BE2C (cell line): Measurements from ENCODE around the gene TPCN1.

ENCODE experiments used
- DNase-seq: peaks from one replicate; pipeline ENCODE4 v3.0.0-alpha.2; 2020
- H3K27me3 ChIP-seq: fragments of 250-450 bp; sonication (Bioruptor Pico); 2 replicates; pipeline ENCODE4 v1.5.1; 2020; ENCODE audit warnings: mild to moderate bottlenecking
- H3K36me3 ChIP-seq: fragments of 250-450 bp; sonication (Bioruptor Pico); 2 replicates; pipeline ENCODE4 v1.5.1; 2020; ENCODE audit warnings: mild to moderate bottlenecking
- H3K4me1 ChIP-seq: fragments of 250-450 bp; sonication (Bioruptor Pico); 2 replicates; pipeline ENCODE4 v1.5.1; 2020
- H3K4me3 ChIP-seq: 2 replicates; pipeline ENCODE4 v1.5.1; 2011; ENCODE audit warnings: low read depth, low read length
- H3K9me3 ChIP-seq: fragments of 250-450 bp; sonication (Bioruptor Pico); 2 replicates; pipeline ENCODE4 v1.5.1; 2020
- CTCF ChIP-seq: IDR thresholded peaks from 2 replicates; pipeline ENCODE4 v1.5.1; 2012; ENCODE audit warnings: mild to moderate bottlenecking, low read depth, low read length

The TPCN1 gene

GRCh38 chr12:113298472-113298817, 77.2 kb downstream of the TPCN1 start:
- Histone ChIP-seq H3K9me3 (no peaks in the 10 kb centered on the region), H3K27me3 (no peaks in the 10 kb centered on the region), H3K36me3 (peaks cover 6% of the 10 kb centered on the region), H3K4me3 (no peak overlapping the region), H3K4me1 (no peaks in the 10 kb centered on the region)
- TF ChIP-seq CTCF, result no peak
- DNase-seq, result no peak

- Histone ChIP-seq H3K4me3 (no peak overlapping the region), H3K27me3 (no peaks in the 10 kb centered on the region), H3K4me1 (no peaks in the 10 kb centered on the region), H3K36me3 (peaks cover 4% of the 10 kb centered on the region), H3K9me3 (no peaks in the 10 kb centered on the region)
- DNase-seq, result no peak
- no peak for TF ChIP-seq CTCF
Observed at GRCh38 chr12:113298861-113299545, 77.7 kb downstream of the TPCN1 start.

- peak; percentile 47 for DNase-seq
- no peak for TF ChIP-seq CTCF
- peaks cover 4% of the 10 kb centered on the region for H3K36me3 ChIP-seq
Observed at GRCh38 chr12:113299619-113300237, 78.5 kb downstream of the TPCN1 start.

GRCh38 chr12:113301811-113302210, 80.5 kb downstream of the TPCN1 start:
- Histone ChIP-seq H3K36me3 (no peaks in the 10 kb centered on the region; the same call in 1 of the 2 replicates), H3K4me1 (no peaks in the 10 kb centered on the region), H3K4me3 (no peak overlapping the region), H3K27me3 (no peaks in the 10 kb centered on the region), H3K9me3 (no peaks in the 10 kb centered on the region)
- no peak for DNase-seq
- no peak for TF ChIP-seq CTCF

More at GRCh38 chr12:113299619-113300237, 78.5 kb downstream of the TPCN1 start:
- H3K4me1 ChIP-seq, result no peaks in the 10 kb centered on the region
- H3K9me3 ChIP-seq, result no peaks in the 10 kb centered on the region
- no peak overlapping the region for H3K4me3 ChIP-seq
- H3K27me3 ChIP-seq, result no peaks in the 10 kb centered on the region

- H3K27me3 ChIP-seq, result no peaks in the 10 kb centered on the region
- DNase-seq, result no peak
- no peaks in the 10 kb centered on the region for H3K36me3 ChIP-seq
- H3K4me1 ChIP-seq, result no peaks in the 10 kb centered on the region
- H3K4me3 ChIP-seq, result no peak overlapping the region
- H3K9me3 ChIP-seq, result no peaks in the 10 kb centered on the region
- TF ChIP-seq CTCF, result no peak
Observed at GRCh38 chr12:113302466-113302865, 81.2 kb downstream of the TPCN1 start.

- no peaks in the 10 kb centered on the region for H3K27me3 ChIP-seq
- H3K36me3 ChIP-seq, result no peaks in the 10 kb centered on the region
- no peaks in the 10 kb centered on the region for H3K4me1 ChIP-seq
- H3K9me3 ChIP-seq, result no peaks in the 10 kb centered on the region
- no peak overlapping the region for H3K4me3 ChIP-seq
- no peak for DNase-seq
- no peak for TF ChIP-seq CTCF
Observed at GRCh38 chr12:113302886-113303640, 81.8 kb downstream of the TPCN1 start.
